ENCODE data around the gene DYNLL1.
A peak's percentile ranks its signal among the peaks of the same experiment; 100 is the strongest.
"Not testable (repeated sequence)": the region's sequence is repeated elsewhere in the genome, so short reads cannot be mapped to it uniquely, and the experiment has no call there.

Gene DYNLL1

DNA sequence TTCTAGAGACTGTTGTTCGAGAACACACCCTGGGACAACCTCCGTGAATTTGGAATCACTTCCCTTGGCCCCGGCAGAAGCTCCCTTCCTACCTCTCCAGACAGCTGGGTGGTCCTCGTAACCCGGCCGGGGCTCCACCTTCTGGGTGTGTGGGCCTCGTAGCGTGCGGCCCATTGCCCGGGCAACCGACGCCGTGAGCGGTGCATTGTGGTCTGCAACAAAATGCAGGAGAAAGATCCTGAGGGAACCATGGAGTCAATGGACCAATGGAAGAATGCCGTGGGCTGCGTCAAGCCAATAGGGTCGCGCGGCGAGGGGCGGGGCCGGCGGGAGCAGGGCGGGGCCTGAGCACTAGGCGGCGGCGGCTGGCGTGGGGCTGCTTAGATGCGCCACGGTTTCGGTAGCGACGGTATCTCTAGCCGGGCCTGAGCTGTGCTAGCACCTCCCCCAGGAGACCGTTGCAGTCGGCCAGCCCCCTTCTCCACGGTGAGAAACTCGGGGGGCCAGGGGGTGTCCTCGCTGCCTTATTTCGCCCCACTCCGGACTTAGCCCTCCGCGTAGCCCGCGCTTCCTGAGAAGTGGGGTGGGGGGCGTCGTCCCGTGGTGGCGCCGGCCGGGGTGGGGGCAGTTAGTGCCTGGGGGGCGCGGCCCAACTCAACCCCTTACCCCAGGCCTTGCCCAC is at the start of gene DYNLL1:
DYNLL1 (plus strand) TSS at position 383 of the 682 bp plus-strand sequence. CDS start 309 bp downstream, outside the sequence.
- DNase-seq = peak; percentile 98

DNA sequence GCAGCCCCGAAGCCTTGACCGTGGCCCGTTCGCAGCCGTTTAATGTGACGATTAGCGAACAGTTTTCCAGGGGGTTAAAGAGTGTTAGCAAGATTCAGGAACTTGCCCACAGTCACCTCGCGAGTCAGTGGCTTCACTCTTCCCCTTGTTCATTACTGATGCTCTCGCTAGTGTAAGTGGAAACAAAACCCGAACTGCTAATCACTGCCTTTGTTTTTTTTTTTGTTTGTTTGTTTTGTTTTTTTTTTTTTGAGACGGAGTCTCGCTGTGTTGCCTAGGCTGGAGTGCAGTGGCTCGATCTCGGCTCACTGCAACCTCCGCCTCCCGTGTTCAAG is 49.1 kb upstream of the DYNLL1 start:
- DNase-seq = not testable (repeated sequence)

DNA sequence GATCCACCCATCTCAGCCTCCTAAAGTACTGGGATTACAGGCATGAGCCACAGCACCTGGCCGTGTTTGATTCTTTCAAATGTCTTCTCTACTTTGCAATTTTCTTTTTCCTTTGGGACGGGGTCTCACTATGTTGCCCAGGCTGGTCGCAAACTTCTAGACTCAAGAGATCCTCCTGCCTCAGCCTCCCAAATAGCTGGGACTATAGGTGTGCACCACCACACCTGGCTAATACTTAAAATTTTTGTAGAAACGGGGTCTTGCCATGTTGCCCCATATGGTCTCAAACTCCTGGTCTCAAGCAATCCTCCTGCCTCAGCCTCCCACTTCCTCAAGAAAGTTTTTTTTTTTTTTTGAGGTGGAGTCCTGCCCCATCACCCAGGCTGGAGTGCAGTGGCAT is 47.9 kb upstream of the DYNLL1 start:
- no peak for DNase-seq

DNA sequence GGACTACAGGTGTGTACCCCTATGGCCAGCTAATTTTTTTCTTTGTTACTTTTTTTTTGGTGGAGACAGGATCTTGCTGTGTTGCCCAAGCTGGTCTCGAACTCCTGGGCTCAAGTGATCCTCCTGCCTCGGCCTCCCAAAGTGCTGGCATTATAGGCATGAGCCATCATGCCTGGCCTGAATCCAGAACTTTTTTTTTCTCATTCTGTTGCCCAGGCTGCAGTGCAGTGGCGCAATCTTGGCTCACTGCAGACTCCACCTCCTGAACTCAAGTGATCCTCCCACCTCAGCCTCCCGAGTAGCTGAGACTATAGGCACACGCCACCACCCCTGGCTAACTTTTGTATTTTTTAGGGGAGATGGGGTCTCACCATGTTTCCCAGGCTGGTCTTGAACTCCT is 43.4 kb upstream of the DYNLL1 start:
- not testable (repeated sequence) for DNase-seq

DNA sequence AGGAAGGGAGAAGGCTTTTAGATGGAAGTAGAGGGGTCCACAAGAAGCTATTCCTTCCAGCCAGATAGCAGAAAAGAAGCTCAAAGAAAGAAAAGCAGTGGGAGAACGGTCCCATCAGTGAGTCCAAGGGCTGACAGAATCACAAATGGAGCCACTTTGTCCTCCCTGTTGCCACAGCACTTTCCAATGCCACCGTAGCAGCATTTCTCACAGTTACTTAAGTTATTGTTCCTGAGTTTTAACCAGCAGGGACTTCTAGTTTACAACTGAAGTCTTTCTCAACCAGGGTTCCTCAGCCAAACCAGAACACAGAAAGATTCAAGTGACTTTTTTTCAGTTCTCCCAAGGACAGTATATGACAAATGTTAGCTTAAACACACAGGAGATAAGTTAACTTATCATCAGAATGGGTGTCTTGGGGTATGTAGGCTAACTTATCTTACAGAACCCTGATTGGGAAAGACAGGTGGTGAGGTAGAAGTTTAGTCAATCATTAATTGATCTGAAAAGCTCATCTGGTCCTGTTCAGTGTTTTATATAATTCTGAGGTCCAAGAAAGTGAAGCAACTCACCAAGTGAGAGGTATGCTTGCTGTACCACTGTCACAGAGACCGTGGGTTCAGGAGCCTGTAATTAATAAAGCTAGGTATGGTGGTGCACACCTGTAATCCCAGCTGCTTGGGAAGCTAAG is 42.7 kb upstream of the DYNLL1 start:
- DNase-seq = no peak

DNA sequence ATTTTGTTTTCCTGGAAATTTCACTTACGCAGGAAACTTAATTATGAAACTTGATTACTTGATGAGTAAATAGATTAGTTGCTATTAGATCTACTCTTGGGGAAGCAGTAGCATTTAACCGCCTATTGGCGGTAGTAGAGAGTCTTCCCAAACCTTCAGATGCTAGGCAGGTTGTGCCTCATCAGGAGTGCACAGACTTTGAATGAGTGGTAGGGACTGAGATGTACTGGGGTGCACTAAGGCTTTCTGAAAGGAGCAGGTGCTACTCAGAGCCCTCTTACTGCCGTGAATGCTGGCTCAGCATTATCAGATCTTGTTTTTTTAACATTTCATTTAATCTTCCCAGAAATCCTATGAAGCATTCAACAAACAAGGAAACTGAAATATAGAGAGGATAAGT is 41.9 kb upstream of the DYNLL1 start:
- peak; percentile 57 for DNase-seq

DNA sequence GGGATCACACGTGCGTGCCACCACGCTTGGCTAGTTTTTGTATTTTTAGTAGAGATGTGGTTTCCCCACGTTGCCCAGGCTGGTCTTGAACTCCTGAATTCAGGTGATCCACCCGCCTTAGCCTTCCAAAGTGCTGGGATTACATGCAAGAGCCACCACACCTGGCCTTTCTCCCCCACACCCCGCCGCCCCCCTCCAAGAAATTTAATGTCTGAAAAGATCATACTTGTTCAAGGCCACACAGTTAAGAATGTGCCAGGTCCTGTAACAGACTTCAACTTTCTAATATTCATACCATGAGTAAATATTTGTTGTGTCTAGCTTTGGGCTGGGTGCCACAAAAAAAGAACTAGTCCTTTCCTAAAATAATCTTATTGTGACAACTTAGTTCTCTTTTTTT is 40.6 kb upstream of the DYNLL1 start:
- DNase-seq = no peak

DNA sequence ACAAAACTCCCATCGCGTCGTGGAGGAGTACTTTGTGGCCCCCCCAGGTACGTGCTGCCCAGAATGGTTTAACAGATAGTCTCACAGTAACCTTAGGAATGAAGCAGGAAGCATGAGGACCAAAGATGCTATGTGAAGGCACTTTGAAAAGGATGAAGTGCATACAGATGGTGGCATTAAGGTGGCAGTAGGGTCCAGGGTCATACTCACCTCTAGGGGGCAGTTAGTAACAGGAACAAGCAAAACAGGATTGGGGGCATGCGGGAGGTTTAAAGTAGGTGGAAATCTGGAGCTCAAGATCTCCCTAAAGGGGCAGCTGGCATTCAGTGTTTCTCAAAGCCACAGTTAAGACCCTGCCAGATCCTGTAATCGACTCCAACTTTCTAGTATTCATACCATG is 38.8 kb upstream of the DYNLL1 start:
- DNase-seq = no peak

DNA sequence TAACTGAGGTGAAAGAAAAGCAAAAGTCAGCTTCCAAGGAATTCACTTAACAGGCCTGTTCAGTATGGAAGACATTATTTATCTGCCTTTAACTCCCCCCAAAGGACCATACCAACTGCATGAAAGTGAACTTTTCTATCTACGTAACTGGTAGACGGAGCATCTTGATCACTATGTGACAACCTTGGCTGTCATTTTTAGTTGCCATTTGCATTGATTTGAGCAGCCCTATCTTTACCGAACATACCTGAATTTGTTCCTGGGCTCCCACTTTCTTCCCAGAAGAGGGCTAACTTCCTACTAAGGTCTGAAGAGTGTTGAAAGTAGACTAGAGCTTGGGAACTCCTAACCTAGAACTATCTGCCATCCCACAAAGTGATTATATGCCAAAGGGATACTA is 35.8 kb upstream of the DYNLL1 start:
- DNase-seq = no peak

DNA sequence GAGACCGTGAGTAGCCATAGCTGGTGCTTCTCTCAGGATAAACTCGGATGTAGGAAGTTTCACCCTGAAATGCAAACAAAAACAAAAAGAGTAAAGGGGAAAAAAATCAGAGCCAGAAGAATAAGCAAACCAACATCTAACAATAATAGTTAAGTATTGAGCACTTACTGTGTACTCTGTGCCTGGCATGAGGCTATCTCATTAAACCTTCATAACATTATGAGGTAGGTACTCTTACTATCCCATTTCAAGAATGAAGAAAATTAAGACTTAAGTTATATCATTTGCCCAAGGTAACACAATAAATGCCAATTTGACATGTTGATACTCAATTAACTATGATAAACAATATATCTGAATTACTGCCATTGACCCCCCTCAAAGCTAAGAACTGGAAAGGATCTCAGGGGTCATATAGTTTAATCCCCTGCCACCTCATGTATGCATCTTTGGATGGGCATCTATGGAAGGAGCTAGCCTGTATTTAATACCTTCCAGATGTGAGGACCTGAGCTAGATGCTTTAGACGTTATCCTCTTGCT is 33.7 kb upstream of the DYNLL1 start:
- no peak for DNase-seq

DNA sequence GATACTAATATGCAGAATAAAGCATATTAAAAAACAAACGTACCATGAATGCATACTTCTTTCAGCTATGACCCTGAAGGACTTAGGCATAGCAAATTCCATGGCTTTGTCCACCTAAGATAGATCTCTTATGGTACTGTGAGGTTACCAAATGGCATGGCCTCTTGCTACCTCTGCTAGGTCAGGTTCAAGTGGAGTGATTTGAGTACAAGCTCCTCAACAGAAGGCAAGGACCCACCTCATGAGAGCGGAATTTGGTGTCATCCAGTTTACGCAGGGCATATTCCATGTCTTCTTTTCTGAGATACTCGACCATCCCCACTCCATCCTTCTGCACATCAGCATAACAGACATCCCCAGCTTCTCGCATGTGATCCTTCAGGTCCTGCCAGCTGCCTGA is 32.2 kb upstream of the DYNLL1 start:
- no peak for DNase-seq

DNA sequence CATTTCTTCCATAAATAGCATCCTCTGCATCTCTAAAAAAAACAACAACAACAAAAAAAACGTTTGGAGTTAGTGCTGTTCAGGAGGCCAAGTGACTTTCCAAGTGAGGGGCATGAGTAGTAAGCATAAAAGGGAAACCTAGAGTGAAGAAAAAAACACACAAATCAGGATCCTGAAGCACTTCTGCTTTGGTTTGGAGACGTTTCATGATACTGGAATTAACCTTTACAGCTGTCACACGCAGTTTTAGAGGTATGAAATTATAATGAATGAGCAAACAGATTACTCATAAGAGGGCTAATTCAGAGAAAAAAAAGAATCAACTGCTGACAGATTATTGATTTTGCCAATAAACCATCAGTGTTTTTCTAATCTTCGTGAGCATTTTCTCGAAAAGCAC is 30.2 kb upstream of the DYNLL1 start:
- no peak for DNase-seq

DNA sequence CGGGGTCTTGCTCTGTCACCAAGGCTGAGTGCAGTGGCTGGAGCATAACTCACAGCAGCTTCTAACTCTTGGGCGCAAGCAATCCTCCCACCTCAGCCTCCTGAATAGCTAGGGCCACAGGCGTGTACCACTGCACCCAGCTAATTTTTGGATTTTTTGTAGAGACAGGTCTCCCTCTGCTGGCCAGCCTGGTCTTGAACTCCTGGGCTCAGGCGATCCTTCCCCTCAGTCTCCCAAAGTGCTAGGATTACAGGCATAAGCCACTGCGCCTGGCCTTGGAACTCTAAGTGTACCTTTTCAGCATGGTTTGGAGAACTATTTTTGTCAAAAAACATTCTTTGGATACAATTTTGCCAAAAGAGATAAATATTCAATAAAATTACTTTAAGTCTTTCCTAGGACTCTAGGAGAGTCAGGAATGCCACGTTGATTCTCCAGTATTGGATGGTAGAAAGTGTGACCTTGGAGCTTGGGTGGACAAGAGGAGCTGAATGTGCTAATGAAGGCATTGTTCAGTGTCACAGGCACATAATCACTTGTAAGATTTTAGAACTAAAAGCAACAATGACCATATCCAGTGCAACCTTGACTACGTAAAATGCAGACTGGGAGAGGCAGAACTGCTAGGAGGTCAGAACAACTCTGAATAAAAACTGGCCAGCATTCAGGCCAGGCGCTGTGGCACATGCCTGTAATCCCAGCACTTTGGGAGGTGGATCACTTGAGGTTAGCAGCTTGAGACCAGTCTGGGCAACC is 29.2 kb upstream of the DYNLL1 start:
- DNase-seq = peak; percentile 46

DNA sequence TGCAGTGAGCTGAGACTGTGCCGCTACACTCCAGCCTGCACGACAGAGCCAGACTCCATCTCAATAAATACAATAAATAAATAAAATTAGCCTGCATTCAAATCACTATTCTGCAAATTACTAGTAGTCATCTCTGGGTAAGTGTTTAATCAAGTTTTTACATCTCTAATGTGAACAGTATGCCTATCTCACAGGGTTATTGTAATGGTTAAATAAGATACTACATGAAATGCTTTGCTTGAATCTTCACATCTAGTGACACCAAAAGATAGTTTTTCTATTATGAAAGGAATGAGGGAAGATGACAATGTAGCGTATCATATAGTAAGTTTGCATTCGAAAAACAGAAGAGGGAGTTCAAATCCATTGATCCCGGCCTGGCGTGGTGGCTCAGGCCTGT is 28.5 kb upstream of the DYNLL1 start:
- DNase-seq = no peak

DNA sequence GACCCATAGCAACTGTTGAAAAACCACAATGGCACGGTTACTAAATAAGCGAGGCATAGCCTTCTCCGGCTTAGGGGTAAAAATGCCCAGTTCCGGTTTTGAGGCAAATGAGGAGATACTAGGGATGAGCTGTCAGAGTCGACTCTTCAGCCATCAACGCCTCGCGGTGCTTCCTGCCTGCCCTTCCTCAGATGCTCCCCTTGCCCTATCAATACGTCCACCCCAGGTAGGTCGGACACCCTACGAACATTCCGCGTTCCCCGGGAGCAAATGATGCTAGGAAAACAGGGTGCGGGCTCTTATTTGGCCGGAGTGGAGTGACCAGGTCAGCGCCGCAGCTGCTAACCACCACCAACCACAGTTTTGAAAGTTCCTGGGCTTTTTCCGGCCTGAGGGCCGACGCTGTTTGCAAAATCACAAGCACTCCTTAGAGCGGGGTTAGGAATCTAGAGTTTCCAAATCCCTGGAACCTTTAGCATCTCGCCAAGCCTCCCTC is 27.5 kb upstream of the DYNLL1 start:
- peak; percentile 51 for DNase-seq

DNA sequence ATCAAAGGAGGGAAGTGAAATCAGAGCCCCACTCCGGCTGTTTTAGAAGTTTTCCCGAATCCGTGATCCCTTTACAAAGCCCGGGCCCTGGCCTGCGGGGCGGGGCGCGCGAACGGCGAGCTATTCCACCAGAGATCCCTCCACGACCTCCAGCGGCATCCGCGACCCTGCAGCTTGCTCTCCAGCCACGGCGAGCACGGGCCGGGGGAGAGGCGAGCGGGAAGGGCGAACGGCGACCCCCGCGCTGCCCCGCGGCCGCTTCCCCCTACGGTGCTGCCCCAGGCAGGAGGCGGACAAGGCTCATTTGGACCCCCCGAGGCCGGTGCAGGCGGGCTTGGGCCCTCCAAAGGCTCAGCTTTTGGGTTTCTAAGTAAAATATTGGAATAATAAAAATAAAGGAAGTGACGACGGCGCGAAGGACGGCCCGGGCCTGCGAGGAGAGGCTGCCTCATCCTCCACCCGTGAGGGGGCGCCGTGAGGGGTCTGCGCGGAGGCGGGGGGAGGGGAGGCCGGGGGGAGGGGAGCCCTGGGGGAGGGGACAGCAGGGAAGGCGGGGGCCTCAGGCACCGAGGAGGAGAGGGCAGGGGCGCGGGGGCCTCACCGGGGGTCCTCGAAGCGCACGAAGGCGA is 27.0 kb upstream of the DYNLL1 start:
- DNase-seq = peak; percentile 51

DNA sequence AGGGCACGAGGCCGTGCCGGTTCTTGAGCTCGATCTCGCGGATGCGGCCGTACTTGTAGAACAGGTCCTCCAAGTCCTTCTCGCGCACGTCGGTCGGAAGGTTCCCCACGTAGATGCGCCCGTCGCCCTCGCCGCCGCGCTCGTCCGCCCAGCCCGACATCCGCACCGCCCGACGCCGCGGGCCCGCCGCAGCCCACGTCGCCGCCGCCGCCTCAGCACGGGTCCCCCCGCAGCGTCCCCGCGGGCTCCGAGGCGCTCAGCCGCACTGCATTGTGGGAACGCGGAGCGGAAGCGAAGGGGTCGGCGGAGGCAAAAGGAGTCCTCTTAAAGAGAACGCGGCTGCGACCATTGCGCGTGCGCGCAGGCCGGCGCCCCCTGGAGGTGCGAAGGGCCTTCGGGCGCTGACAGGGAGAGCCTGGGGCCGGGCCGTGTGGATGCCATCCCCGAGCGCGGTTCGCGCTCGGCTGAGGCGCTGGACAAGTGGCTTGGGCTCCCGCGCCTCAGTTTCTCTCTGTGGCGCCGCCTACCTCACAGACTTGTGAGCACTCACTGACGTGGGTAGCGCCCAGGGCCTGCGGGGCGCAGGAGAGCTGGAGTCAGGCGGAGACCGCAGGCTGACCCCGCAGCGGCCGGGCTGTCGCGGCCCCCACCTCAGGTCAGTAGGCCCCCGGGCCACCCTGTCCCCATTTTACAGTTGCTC is 26.3 kb upstream of the DYNLL1 start, which contains the start of gene SRSF9:
SRSF9 (minus strand) TSS at position 299 of the 700 bp plus-strand sequence; CDS start at position 160, 139 bp downstream.
- peak; percentile 98 for DNase-seq

DNA sequence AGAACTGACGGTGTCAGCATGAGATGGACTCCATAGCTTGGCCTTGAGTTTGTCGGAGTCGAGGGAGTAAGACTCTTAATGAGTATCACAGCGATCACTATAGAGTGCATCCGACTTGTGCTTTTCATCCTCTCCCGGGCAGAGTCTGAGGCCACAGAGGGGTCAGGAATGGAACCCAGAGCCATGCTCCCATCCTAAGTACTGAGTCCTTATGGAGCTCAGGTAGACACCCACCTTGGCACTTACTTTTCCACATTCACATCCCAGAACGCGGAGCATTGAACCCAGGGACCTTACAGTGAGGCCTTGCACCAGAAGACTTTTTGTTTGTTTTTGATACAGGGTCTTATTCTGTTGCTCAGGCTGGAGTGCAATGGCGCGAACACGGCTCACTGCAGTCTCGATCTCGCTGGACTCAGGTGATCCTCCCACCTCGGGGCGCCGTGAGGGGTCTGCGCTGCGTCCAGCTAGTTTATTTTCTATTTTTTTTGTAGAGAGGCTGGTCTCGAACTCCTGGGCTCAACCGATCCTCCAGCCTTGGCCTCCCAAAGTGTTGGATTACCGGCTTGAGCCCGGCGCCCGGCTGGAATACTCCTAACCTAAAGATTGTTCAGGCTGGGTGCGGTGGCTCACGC is 25.6 kb upstream of the DYNLL1 start:
- no peak for DNase-seq

DNA sequence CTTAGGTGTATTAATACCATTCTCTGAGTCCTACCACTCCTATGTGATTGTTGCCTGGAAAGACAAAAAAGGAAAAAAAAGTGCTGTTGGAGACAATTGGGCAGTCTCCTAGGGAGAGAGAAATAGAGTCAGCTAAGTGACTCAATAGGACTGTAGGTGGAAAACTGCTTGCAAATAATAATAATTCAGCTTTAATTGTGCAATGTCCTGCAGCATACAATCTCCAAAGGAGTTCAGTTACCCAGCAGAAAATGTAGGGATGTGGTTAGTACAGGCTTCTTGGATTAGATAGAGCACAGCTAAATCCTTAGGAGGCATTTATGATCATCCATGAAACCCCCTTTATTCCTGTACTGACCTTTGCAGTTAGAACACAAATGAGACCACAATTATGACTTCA is 23.4 kb upstream of the DYNLL1 start:
- DNase-seq = no peak

DNA sequence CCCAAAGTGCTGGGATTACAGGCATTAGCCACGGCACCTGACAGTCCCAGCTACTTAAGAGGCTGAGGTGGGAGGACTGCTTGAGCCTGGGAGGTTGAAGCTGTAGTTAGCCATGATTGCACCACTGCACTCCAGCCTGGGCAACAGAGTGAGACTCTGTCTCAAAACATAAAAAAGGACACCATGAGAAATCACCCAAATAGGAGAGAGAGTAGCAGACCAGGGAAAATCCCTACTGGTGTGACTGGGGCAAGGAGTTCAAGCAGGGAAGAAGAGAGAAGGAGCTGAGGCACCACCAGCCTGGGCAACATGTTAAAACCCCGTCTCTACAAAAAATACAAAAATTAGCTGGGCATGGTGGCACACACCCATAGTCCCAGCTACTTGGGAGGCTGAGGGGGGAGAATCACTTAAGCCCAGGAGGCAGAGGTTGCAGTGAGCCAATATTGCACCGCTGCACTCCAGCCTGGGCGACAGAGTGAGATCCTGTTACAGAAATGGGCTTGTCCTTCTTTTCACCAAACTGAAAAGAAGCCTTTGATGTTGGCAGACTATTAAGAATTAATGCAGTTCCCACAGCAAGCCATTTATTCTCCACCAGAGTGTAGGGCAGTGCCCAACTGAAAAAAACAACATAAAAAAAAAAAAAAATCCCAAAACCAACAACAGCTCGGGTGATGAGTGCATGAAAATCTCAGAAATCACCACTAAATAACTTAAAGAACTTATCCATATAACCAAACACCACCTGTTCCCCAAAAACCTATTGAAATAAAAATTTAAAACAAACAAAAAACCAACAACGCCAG is 21.9 kb upstream of the DYNLL1 start:
- no peak for DNase-seq

DNA sequence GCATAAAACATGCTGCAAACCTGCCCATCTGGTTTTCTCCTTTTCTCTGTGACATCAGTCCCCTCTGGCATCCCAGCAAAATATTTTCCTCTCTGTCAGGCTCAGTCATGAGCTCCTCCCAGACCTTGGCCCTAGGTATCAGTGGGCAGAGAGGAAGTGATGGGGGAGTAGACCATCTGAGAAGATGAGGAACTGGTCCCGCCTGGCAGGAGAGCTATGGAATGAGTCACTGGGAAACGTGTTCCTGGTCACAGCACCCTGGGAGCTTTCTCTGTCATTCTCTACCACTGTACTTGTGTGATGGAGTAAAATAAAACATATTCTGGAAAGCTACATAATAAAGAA is 21.3 kb upstream of the DYNLL1 start:
- DNase-seq = no peak

All from activated CD4-positive, alpha-beta T cell treated with anti-CD3 and anti-CD28 coated beads, Interleukin-2, amount 50 U/mL, for 16 hours (primary cell).